Transverse colon (tissue), 4 donors: ENCODE measurements around the gene CFAP91.

Experiments used
- CTCF ChIP-seq, 5 experiments: fragments of 200-600 bp in 3 of 5; fragments of 450-650 bp in 2 of 5; sonication (generic) in 3 of 5; IDR thresholded peaks; 1 replicate in 2 of 5; 2 replicates in 3 of 5; pipeline ENCODE4 v1.5.1; 2016 to 2017; ENCODE audit warnings: antibody characterized with exemption in 5 of 5, inconsistent platforms in 3 of 5, mild to moderate bottlenecking in 2 of 5, moderate library complexity in 1 of 5
- POLR2A ChIP-seq: fragments of 450-650 bp; IDR thresholded peaks from one replicate; pipeline ENCODE4 v1.6.1; 2016; ENCODE audit warnings: antibody characterized with exemption, mild to moderate bottlenecking, moderate library complexity
- POLR2AphosphoS5 ChIP-seq, 3 donors: sonication (generic); formaldehyde crosslinking; IDR thresholded peaks; one replicate each; pipeline ENCODE4 v1.6.1; 2016; ENCODE audit warnings: antibody characterized with exemption in 3 of 3

GRCh38 chr3:119717520-119717919 lies 14.7 kb downstream of the CFAP91 start:
- TF ChIP-seq CTCF (IDR thresholded peaks at IDR 0.05) (no peak), POLR2AphosphoS5 (IDR thresholded peaks at IDR 0.05) (no peak), POLR2A (no peak)
